Measurements from ENCODE around the gene CREBL2. TPM values are rescaled to one million over a fixed set of nuclear protein-coding genes. Genes with fewer than 3 reads are reported as not detected.

CREBL2 gene
- total and polyA plus RNA-seq, 2 donors (not counting 1 experiment from before 2014, with no cell fraction given): 6.5 to 22.1 TPM

DNA sequence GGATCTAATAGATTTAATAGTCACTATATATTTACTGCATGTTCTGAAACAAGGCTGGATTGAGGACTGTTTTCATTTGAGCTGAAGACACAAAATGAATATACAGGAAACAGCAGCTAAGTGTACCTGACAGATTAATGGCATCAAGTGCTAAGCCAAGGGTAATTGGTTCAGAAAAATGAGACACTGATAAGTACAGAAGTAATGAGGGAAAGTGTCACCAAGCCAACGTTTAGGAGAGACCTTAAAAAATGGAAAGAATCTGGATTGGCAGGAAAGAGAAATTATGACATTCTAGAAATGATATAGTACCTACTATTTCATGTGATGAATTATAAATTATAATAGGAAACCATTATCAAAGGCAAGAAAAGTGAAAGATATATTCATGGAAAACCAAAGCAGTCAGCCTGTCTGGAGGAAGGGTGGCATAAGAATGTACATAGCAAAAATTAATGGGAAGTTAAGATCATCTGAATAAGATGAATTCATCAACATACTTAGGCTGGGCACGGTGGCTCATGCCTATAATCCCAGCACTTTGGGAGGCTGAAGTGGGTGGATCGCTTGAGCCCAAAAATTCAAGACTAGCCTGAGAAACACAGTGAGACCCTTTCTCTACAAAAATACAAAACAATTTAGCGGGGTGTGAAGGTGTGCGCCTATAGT is 28.0 kb upstream of the CREBL2 start:
- WGBS (ENCODE audit: insufficient coverage): no CpG with 5 or more reads among the region's 5 CpGs
- Mint-ChIP-seq H3K4me3 (no peak overlapping the region), H3K9me3 (ENCODE audit: insufficient read depth) (peaks cover 2% of the 10 kb centered on the region), H3K4me1 (peaks cover 16% of the 10 kb centered on the region), H3K27me3 (peaks cover 9% of the 10 kb centered on the region), H3K27ac (no peak overlapping the region)
- H3K4me3 ChIP-seq (ENCODE audit: control extremely low read depth in 1 of 5, extremely low read depth in 1 of 5, insufficient read depth in 1 of 5, low read depth in 2 of 5, low read length in 4 of 5): no peak overlapping the region
- H3K79me2 ChIP-seq (ENCODE audit: control insufficient read depth, insufficient read depth, low read length): no peaks in the 10 kb centered on the region
- intact Hi-C loops (cut with micrococcal nuclease): no loop called here
- H3K4me2 ChIP-seq (replicated peaks; ENCODE audit: low read depth, low read length, poor library complexity, severe bottlenecking): no peak overlapping the region
- ATAC-seq (ENCODE audit: low read depth): no peak
- POLR2A ChIA-PET: no interaction called here
- peaks cover 0 to 9% of the 10 kb centered on the region in 2 donors for H3K4me1 ChIP-seq (ENCODE audit: control insufficient read depth in 2 of 2, insufficient read depth in 2 of 2, low read length in 2 of 2)
- no peak for TF ChIP-seq CTCF (IDR thresholded peaks at IDR 0.05)
- no peak for TF ChIP-seq EZH2 (IDR thresholded peaks at IDR 0.05; ENCODE audit: borderline replicate concordance, insufficient read depth, low read depth, low read length, poor library complexity, severe bottlenecking)
- H2AFZ ChIP-seq (ENCODE audit: insufficient read depth, low read depth, low read length, poor library complexity, severe bottlenecking): no peak overlapping the region
- CTCF ChIA-PET: no interaction called here
- H3K9me3 ChIP-seq (ENCODE audit: control extremely low read depth in 1 of 3, control insufficient read depth in 2 of 3, insufficient read depth in 1 of 3, low read length in 2 of 3): peaks cover 0 to 4% (median 4%) of the 10 kb centered on the region in 3 donors
- no peak for DNase-seq
- no peak overlapping the region for H3K9ac ChIP-seq (ENCODE audit: low read length)
- no peaks in the 10 kb centered on the region for H3K36me3 ChIP-seq (replicated peaks in 1 of 2; ENCODE audit: control extremely low read depth in 1 of 2, control insufficient read depth in 1 of 2, extremely low read depth in 1 of 2, insufficient read depth in 2 of 2, low read length in 1 of 2)
- H4K20me1 ChIP-seq (ENCODE audit: control insufficient read depth, insufficient read depth, low read length, poor library complexity, severe bottlenecking): no peaks in the 10 kb centered on the region
- H3K27me3 ChIP-seq (replicated peaks in 1 of 4; ENCODE audit: control extremely low read depth in 1 of 4, control insufficient read depth in 3 of 4, insufficient read depth in 4 of 4, low read length in 3 of 4): no peaks in the 10 kb centered on the region
- no peak overlapping the region for H3K27ac ChIP-seq (ENCODE audit: low read length in 2 of 2)

DNA sequence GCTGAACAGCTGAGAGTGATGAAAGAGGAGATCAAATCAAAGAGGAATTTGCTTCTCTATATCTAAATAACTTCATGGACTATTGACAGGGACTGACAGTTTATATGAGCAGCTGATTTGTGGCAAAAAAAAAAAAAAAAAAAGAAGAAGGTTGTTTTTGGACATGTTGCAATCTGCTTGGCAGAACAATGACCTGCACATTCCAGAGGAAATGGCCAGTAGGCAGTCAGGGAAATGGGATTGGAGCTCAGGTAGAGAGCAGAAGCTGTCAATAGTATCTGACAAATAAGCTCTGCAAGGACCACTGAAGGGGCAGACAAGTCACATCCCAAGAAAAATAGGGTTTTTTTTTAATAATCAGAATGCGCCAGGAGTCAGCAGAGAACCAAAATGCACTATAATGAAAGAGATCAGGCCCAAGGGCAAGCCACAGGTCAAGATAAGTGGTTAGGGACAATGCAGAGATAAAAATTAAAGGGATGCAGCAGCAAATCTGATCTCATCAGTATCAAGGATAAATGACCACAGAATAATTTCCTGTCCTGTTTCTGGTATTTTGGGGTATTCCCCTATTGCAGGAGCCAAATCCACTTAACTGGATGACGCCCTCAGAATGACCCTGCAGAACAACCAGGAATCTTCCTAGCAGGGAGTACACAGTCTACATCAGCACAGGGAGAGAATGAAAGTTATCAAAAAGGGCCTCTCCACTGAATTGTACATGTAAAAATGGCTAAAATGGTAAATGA is 26.4 kb upstream of the CREBL2 start:
- WGBS (ENCODE audit: insufficient coverage): 100% methylated on average over 1 of the region's 2 CpGs
- Histone ChIP-seq H3K79me2 (ENCODE audit: control insufficient read depth, insufficient read depth, low read length) (no peaks in the 10 kb centered on the region), H3K27me3 (replicated peaks in 1 of 4; ENCODE audit: control extremely low read depth in 1 of 4, control insufficient read depth in 3 of 4, insufficient read depth in 4 of 4, low read length in 3 of 4) (peaks cover 0 to 5% (median 2%) of the 10 kb centered on the region in 4 experiments), H3K4me2 (replicated peaks; ENCODE audit: low read depth, low read length, poor library complexity, severe bottlenecking) (no peak overlapping the region), H3K36me3 (replicated peaks in 1 of 2; ENCODE audit: control extremely low read depth in 1 of 2, control insufficient read depth in 1 of 2, extremely low read depth in 1 of 2, insufficient read depth in 2 of 2, low read length in 1 of 2) (no peaks in the 10 kb centered on the region), H3K27ac (ENCODE audit: low read length in 2 of 2) (no peak overlapping the region), H3K4me1 (ENCODE audit: control insufficient read depth in 2 of 2, insufficient read depth in 2 of 2, low read length in 2 of 2) (peaks cover 0 to 9% of the 10 kb centered on the region in 2 donors), H3K4me3 (ENCODE audit: control extremely low read depth in 1 of 5, extremely low read depth in 1 of 5, insufficient read depth in 1 of 5, low read depth in 2 of 5, low read length in 4 of 5) (no peak overlapping the region), H4K20me1 (ENCODE audit: control insufficient read depth, insufficient read depth, low read length, poor library complexity, severe bottlenecking) (no peaks in the 10 kb centered on the region), H3K9me3 (ENCODE audit: control extremely low read depth in 1 of 3, control insufficient read depth in 2 of 3, insufficient read depth in 1 of 3, low read length in 2 of 3) (peaks cover 0 to 4% (median 4%) of the 10 kb centered on the region in 3 donors), H3K9ac (ENCODE audit: low read length) (no peak overlapping the region), H2AFZ (ENCODE audit: insufficient read depth, low read depth, low read length, poor library complexity, severe bottlenecking) (no peak overlapping the region)
- no peak overlapping the region for H3K4me3 Mint-ChIP-seq
- intact Hi-C loops (cut with micrococcal nuclease): no loop called here
- DNase-seq (no peak), ATAC-seq (ENCODE audit: low read depth) (no peak)
- ChIA-PET POLR2A (interaction anchor here (0.5 kb wide), 1 partner anchor 8 kb away, joined by 3 read pairs; no protein-coding TSS in a partner anchor), CTCF (no interaction called here)
- H3K9me3 Mint-ChIP-seq (ENCODE audit: insufficient read depth): peaks cover 4% of the 10 kb centered on the region
- no peak overlapping the region for H3K27ac Mint-ChIP-seq
- H3K4me1 Mint-ChIP-seq: peaks cover 16% of the 10 kb centered on the region
- no peak for TF ChIP-seq CTCF (IDR thresholded peaks at IDR 0.05)
- no peak for TF ChIP-seq EZH2 (IDR thresholded peaks at IDR 0.05; ENCODE audit: borderline replicate concordance, insufficient read depth, low read depth, low read length, poor library complexity, severe bottlenecking)
- peaks cover 15% of the 10 kb centered on the region for H3K27me3 Mint-ChIP-seq
